T-helper 9 cell (primary cell): ENCODE data around the gene ACOT7.
"Not testable (repeated sequence)": the region's sequence is repeated elsewhere in the genome, so short reads cannot be mapped to it uniquely, and the experiment has no call there.

Experiments used
- DNase-seq: peaks from one replicate; pipeline ENCODE4 v3.0.0-alpha.2; 2020

Gene ACOT7

GRCh38 chr1:6395781-6396244 is 2.2 kb upstream of the ACOT7 start:
- not testable (repeated sequence) for DNase-seq

DNA sequence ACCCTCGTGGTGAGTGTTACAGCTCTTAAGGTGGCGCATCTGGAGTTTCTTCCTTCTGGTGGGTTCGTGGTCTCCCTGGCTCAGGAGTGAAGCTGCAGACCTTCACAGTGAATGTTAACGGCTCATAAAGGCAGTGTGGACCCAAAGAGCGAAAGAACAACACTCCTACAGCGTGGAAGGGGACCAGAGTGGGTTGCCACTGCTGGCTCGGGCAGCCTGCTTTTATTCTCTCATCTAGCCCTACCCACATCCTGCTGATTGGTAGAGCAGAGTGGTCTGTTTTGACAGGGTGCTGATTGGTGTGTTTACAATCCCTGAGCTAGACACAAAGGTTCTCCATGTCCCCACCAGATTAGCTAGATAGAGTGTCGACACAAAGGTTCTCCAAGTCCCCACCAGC is 1.6 kb upstream of the ACOT7 start:
- DNase-seq: not testable (repeated sequence)

GRCh38 chr1:6392809-6393399 is 663 bp downstream of the ACOT7 start:
- DNase-seq: no peak

GRCh38 chr1:6391951-6392808 is 1.4 kb downstream of the ACOT7 start:
- no peak for DNase-seq

DNA sequence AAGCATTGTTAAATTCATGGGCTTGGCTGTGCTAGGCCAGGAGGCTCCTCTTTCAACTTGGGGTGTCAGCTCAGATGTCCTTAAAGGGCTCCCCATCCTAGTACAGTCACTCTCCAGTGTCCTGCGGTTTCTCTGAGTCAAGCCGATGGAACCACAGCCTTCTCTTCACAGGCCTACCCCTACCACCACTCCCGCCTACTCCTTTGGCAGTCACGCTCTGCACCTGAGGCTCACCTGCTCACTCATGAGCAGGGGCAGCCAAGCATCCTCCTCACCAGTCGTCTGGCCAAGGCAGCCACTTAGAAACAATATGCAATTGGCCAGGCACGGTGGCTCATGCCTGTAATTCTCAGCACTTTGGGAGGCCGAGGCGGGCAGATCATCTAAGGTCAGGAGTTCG is 3.6 kb downstream of the ACOT7 start:
- no peak for DNase-seq

DNA sequence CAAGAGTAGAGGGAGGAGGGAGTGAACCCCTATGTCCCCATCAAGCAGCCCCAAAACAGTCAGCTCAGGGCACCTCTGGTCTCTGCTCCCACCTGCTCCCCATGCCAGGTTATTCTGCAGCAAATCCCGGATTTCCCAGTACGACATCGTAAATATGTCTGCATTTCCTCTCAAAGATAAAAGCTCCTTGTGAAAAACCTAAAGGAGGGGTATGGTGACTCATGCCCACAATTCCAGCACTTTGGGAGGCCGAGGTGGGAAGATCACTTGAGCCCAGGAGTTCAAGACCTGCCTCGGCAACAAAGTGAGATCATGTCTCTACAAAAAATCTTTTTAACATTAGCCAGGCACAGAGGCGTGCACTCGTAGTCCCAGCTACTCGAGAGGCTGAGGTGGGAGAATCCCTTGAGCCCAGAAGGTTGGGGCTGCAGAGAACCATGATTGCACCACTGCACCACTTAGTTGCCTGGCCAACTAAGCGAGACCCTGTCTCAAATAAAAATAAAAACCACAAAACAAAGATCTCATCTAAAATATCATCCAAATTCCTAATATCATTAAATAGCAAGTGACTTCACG is 7.1 kb downstream of the ACOT7 start:
- DNase-seq: no peak

DNA sequence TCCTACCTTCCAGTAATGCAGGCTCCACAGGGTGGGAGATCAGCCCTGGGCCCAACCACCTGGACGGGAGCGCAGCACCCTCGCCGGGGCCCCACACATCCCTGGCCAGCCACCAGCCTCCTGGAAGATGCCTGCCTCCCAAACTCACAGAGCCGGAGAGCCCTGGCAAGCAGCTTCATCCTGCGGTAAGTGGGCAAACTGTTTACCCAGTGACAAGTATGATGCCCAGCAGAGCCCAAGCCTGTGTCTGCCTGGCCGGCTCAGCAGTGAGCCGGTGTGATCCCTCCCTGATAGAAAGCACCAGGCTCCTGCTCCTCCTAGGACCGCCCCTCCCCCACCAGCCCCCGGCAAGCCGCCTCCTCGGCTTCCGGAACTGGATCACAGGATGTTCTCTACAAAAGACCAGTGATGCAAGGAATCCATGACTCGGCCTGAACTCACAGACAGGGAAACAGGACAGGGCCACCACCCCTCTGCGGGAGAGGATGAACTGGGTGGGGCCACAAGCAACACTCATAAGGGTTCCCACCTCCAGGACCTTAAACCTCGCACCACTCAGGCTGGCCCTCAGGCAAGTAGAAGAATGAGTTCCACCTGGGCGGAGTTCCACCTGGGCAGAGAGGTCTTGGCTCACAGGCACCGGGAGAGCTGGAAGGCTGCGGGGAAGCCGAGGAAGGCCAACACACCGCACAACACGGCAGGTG is 7.9 kb downstream of the ACOT7 start:
- DNase-seq: no peak

GRCh38 chr1:6384962-6385361 is 8.6 kb downstream of the ACOT7 start:
- no peak for DNase-seq

DNA sequence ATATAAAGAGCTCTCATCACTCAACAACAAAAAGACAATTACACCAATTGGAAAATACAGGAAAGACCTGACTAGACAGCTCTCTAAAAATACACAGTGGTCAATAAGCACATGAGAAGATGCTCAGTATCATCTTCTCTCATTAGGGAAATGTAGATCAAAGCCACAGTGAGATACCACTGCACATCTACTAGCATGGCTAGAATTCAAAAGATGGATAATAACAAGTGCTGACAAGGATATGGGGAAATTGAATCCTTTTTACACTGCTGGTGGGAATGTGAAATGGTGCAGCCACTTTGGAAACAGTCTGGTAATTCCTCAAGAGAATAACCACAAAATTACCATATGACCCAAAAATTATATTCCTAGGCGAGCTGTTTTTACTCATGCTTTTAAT is 9.4 kb downstream of the ACOT7 start:
- DNase-seq: no peak

DNA sequence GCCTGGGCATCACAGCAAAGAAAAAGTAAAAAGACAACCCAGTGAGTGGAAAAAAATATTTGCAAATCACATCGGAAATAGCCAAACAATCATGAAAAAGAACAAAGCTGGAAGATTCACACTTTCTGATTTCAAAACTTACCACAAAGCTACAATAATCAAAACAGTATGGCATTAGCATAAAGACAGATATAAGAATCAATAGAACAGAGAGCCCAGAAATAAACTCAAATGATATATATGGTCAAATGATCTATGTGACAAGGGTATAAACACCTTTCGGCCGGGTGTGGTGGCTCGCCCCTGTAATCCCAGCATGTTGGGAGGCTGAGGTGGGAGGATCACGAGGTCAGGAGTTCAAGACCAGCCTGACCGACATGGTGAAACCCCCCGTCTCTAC is 13.5 kb downstream of the ACOT7 start:
- no peak for DNase-seq

DNA sequence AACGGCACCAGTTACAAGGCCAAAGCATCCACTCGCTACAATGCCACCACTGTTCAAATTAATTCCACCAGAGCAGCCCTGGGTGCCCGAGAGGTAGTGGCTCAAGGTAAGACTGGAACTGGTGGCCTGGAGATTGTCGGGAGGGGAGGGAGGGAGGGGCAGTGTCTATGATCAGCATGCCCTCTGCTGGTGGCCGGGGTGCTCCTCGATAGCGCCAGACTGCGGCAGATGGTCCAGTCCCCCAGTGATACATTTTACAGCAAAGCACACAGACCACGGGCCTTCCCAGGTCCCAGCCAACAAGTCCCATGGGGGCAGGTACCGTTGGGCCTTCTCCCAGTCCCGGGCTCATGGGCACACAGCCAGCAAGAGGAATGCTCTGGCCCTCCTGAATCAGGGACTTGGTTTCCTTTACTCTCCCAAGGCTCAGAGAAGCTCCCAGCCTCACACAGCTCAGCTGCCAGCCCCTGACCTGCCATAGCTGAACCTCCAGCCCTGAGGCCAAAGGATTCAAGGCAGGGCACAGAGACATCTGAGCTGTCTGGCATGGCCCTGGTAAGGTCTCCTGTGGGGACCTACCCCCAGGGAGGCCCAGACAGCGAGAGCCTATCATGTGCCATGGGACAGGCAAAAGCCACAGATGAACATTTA is 15.3 kb downstream of the ACOT7 start:
- DNase-seq: no peak

- DNase-seq: no peak
Observed at GRCh38 chr1:6373961-6374720, 19.4 kb downstream of the ACOT7 start.

- DNase-seq: not testable (repeated sequence)
Observed at GRCh38 chr1:6372236-6372635, 21.3 kb downstream of the ACOT7 start.

DNA sequence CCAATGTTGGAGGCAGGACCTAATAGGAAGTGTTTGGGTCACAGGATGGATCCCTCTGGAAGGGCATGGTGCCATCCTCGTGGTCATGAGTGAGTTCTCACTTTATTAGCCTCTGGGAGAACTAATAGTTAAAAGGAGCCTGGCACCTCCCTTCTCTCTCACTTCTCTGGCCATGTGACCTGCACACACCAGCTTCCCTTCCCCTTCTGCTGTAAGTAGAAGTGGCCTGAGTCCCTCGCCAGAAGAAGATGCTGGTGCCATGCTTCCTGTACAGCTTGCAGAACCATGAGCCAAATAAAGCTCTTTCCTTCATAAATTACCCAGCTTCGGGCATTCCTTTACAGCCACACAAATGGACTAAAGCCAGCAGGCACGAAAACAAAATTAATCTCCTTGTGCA is 23.6 kb downstream of the ACOT7 start:
- DNase-seq: no peak

GRCh38 chr1:6367381-6368012 is 26.1 kb downstream of the ACOT7 start:
- DNase-seq: no peak

DNA sequence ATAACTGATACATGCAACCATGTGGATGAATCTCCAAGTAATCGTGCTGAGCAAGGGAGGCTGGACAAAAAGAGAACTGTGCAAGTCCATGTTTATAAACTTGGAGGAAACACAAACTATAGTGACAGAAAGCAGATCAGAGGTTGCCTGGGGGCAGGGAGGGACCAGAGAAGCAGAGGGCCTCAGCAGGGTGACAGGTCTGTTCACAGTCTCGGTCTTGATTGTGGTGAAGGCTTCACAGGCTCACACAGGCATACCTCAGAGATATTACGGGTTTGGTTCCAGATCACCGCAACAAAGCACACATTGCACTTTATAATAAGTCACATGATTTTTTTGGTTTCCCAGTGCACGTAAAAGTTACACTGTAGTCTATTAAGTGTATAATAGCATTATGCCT is 28.5 kb downstream of the ACOT7 start:
- no peak for DNase-seq

GRCh38 chr1:6363085-6363884 is 30.3 kb downstream of the ACOT7 start:
- DNase-seq: not testable (repeated sequence)

DNA sequence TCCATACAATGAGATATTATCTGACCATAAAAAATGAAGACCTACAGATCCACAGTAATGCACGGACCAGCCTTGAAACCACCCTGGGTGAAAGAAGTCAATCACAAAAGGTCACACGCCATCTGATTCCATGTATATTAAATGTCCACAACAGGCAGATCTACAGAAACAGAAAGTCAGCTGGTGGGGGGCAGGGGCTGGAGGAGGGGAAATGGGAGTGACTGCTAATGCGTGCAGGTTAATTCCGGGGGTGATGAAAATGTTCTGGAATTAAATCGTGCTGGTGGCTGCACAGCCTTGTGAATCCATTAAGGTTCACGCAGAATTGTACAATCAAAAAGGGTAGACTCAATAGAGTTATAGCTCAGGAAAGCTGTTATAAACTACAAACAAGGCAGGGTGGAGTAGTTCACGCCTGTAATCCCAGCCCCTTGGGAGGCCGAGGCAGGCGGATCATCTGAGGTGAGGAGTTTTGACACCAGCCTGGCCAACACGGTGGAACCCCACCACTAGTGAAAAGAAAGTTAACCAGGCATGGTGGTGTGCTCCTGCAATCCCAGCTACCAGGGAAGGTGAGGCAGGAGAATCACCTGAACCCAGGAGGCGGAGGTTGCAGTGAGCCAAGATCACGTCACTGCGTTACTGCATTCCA is 32.3 kb downstream of the ACOT7 start:
- DNase-seq: no peak

DNA sequence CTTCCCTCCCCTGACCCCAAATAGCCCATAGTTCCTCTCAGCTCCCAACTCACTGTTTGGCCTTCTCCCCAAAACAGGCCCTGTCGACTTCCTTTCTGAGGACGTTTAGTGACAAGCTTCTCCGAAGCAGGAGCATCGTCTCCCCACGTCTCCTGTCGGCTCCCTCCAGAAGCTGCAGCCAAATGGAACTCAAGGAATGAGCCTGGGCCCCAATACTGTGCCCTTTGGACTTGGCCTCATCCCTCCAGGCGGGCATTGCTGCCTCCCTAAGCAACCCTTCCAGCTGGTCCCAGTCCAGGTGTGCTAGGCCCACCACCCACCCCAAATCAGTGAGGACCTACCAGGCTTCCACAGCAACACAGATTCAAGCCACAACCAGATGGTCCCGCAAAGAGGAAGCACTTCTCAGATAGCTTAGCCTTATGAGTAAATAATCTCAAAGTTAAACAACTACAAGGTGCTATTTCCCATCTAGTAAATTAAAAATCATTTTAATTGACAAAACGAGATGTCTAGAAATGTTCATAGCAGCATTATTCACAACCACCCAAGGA is 33.0 kb downstream of the ACOT7 start:
- DNase-seq: no peak

- no peak for DNase-seq
Observed at GRCh38 chr1:6360117-6360496, 33.5 kb downstream of the ACOT7 start.
